ENCODE results near the gene NOTCH1.
"Not testable (repeated sequence)": the region's sequence is repeated elsewhere in the genome, so short reads cannot be mapped to it uniquely, and the experiment has no call there.

The NOTCH1 gene

DNA sequence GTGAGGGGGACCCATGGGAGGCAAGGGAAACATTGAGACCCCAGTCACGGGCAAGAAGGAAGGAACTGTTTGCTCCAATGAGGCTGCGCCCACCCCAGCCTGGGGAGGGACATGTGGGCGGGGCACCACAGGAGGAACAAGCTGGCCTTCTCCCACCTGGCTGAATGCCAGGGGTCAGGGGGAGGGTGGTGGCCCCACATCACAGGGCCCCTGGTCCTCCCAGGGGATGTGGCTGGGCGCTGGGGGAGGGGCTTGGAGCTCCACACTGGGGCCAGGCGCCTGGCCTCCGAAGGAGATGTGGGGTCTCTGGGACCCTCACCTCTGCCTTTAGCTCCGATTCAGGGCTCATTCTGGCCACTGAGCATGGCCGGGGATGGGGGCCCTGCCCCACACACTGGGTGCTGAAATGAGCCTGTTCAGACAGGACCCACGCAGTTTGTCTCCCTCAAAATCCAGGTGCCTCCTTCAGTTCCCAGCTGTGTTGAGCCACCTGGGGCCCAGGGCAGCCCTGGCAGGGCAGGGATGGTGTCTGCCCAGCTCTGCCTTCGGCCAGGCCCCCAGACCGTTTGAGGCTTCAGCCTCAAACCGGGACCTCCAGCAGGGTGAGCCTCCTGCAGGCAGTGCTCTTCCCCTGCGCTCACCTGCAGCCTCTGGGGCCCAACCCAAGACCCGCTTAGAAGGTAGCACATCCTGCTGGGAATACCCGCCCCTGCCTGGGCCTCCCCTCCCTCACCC lies 33.2 kb upstream of the NOTCH1 start:
- DNase-seq, result peak in 1 of 2 experiments; percentile 11

DNA sequence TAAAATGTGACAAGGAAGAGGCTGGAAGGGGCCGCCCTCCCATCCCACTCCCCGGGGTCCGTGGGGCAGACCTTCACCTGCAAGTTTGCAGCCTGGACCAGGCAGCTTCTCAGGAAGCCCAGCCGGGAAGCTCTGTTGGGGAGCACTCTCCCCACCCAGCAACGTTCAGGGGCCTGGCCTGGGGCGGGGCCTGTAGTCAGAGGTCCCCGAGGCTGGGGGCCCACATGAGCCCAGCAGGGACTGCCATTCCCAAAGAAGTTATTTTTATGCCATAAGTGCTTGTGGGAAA lies 32.7 kb upstream of the NOTCH1 start:
- DNase-seq, result no peak

DNA sequence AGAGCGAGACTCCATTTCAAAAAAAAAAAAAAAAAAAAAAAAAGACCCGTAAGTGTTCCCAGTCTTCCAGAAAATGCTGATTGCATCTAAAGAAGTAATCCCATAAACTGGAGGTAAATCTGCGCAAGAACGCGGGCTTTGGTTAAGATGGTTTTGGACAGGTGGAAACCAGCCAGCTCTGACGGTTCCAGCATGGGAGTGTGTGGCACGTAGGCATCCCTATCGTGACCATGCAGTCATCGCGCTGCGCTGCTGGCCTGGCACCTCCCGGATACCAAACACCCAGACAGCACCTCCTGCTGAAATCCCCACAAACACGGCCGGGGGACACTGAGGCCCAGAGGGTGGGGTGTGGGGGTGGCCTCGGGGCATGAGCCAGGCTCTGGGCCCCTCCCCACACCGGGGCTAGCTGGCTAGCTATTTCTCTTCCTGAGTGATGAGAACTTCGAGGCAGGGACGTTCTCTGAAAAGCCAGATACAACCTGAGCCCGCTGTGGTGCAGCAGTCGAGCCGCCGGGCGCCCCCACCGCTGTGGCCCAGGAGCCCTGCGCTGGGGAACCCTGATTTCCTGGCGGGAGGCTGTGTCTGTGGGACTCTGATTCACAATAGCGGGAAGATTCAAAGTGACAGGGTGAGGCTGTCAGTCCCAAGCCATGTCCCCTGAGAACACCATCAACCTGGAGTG lies 32.2 kb upstream of the NOTCH1 start:
- no peak for DNase-seq

DNA sequence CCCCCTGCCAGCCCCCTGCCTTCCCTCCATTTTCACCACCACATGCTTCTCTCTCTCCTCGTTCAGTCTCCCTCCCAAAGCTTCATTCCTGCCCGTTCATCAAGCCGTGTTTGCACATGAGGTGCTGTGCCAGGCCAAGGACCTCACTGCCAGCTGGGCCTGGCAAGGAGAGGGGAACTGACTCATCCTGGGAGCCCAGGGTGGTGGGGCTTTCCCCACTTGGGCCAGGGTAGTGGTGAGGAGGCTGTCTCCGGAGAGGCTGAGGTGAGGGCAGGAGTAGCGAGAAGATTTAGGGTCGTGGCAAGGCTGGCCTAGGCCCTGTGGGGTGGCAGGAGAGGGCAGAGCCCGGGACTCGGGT lies 30.4 kb upstream of the NOTCH1 start:
- no peak for DNase-seq

DNA sequence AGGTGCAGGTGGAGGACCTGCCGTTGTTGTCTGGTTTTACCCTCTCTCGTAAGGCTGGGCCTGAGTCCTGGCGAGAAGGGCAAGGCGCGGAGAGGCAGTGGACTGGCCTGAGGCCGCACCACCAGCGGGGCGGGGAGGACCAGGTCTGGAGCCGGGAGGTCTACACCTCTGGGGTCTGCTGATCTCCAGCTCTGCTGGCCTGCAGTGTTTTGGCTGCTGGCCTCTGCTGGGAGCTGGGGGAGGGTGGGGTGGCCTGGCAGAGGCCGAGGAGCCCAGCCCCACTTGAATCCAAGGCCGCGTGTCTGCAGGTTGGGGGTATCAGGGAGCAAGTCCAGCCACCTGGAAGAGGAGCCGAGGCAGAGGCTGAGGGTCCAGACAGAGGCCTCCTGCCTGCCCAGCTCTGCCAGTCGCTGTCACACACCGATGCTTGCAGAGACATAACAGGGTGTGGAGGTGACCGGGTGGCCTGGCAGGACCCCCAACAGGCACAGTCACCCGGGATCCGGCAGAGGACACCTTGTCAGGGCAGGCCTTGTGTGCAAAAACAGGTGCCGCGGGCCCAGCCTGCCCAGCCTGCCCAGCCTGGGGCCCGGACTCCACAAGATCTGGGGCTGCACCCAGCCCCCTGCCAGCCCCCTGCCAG lies 29.9 kb upstream of the NOTCH1 start:
- DNase-seq, result no peak

DNA sequence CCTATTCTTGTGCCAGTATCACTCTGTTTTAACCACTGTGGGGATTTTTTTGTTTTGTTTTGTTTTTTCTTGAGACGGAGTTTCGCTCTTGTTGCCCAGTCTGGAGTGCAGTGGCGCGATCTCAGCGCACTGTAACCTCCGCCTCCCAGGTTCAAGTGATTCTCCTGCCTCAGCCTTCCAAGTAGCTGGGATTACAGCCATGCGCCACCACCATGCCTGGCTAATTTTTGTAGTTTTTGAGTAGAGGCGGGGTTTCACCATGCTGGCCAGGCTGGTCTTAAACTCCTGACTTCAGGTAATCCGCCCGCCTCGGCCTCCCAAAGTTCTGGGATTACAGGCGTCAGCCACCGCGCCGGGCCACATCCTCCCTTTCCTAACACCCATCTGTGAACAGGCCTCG lies 28.8 kb upstream of the NOTCH1 start:
- DNase-seq, result not testable (repeated sequence)

DNA sequence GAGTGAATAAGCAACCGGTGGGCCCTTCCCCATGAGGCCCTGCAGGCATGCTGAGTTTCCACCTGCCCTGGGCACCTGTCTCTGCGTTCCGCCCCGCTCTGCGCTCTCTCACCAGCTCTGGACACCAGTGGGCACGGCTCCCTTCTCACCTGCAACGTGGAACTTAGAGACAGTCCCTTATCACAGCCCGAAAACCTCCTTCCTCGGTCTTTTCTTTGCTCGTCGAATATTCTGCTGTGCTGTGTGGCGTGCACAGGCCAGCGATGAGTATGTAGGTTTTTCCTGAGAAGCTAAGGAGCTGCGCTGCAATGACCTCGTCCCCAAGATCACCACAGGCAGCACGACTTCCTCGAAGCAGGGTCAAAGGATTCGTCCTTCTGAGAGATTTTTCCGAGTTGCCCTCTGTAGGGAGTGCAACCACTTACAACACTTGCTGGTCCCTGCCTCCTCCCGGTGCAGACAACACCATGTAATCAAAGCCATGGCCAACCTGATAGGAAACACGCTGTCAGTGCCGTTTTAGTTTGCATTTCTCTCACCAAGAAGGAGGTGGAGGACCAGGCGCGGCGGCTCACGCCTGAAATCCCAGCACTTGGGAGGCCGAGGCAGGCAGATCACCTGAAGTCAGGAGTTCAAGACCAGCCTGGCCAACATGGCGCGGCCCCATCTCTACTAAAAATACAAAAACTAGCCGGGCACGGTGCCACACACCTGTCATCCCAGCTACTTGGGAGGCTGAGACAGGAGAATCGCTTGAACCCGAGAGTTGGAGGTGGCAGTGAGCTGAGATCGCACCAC lies 27.2 kb upstream of the NOTCH1 start:
- DNase-seq, result no peak

DNA sequence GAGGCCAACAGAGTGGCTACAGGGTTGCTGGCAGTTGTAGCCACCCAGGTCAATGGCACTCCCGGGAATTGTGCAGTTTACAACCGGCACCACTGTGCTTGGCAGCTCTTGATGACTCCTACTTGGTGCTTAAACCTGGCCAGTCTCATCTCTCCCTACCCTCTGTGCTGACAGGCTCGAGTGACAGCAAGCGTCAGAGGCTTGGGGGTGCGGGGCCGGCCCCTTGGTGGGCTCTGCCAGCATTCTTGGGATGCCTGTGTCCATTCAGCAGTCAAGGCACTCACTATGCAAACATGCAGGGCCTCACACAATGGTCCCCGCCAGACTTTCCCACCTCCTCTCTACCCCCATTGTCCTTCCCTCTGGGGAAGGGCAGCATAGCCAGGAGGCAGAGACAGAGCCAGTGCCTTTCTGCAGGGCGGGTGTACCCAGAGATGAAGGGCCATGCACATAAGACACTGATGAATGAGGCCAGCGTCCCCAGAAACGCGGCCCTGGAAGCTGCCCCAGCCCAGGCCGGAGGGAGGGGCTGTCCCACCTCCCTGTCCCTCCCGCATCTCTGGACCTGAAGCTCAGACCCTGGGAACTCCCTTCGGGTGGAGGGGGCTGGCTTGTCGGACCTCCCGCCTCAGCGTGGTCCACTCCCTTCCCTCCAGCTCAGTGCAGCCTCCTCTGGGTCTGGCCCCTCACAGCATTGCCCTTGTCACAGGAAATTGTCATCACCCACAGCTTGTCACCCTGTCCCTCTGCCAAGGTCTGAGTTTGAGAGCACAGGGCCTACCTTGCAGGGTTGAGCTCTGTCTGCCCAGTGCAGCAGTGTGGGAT lies 26.4 kb upstream of the NOTCH1 start:
- DNase-seq, result no peak

DNA sequence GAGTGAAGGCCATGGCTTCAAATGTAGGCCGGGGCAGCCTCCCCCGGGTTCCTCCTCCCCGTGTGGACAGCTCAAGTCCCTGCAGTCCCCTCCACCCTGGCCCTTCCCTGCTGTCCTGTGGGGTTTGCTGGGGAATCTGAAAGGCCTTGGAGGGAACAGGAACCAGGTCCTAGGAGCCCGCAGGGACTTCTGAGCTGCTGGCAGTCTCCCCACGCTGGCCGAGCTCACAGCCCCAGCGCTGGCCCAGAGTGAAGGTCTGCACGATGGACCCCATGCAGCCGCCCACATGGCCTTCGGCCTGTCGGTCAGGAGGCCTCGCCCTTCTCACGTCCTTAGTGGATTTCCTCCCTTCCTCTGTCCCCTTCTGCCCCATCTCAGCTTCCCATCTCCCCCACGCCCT lies 25.7 kb upstream of the NOTCH1 start:
- DNase-seq, result no peak

DNA sequence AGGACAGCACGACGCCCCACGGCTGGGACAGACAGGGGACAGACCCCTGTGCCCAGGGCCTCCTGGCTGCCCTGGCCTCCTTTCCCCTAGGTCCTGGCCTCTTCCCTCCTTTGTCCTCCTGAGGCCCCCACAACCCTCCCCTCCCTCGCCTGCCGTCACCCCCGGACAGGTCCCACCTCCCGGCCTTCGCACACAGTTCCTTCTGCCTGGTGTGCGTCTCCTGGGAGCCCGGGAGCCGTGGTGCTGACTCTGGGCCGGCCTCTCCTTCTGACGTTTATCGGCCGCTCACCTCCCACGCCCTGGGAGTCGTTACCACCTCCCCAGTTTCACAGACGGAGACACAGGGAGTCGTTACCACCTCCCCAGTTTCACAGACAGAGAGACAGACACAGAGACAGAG lies 25.1 kb upstream of the NOTCH1 start:
- DNase-seq, result no peak

DNA sequence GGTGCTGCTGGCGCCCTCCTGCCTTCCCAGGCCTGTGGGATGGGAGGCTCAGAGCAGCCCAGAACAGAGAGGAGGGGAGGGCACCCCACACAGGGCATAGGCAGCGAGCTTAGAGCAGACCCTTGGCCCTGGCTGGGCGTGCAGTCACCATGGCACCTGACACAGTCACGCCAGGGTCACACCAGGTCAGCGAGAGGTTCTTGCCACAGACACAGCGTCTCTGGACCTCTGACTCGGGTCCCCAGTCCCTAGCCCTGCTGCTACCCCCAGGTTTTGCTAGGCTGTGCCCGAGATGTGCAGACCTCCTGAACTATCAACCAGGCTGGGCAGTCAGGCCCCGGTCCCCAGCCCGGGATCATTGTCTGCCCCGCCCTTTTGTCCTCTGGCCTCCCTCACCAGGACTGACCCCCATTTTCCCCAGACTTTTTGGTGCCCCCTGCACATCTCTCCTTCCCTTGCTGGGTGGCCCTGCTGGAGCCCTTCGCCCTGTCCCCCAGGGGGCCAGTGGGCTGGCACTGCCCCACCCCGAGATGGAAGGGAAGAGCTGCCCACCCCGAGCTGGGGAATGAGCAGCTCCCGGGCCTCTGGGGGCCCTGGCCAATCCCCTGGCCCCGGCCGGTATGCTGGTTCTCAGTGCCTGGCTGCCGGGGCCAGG lies 24.5 kb upstream of the NOTCH1 start:
- no peak for DNase-seq

DNA sequence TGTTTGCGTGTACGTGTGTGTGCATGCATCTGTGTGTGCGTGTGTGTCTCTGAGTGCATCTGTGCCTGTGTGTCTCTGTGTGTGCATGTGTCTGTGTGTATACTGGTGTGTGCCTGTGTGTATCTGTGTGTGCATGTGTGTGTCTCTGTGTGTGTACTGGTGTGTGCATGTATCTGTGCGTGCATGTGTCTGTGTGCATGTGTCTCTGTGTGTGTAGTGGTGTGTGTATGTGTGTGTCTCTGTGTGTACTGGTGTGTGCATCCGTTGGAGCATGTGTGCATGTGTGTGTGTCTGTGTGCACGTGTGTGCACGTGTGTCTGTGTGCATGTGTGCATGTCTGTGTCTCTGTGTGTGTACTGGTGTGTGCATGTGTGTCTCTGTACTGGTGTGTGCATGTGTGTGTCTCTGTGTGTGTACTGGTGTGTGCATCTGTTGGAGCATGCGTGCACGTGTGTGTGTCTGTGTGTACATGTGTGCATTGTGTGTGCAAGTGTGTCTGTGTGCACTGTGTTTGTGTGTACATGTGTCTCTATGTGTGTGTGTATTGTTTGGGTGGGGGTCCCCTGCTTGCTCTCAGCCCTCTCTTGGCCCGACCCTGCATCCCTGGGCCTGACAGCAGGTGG lies 23.8 kb upstream of the NOTCH1 start:
- DNase-seq, result no peak

DNA sequence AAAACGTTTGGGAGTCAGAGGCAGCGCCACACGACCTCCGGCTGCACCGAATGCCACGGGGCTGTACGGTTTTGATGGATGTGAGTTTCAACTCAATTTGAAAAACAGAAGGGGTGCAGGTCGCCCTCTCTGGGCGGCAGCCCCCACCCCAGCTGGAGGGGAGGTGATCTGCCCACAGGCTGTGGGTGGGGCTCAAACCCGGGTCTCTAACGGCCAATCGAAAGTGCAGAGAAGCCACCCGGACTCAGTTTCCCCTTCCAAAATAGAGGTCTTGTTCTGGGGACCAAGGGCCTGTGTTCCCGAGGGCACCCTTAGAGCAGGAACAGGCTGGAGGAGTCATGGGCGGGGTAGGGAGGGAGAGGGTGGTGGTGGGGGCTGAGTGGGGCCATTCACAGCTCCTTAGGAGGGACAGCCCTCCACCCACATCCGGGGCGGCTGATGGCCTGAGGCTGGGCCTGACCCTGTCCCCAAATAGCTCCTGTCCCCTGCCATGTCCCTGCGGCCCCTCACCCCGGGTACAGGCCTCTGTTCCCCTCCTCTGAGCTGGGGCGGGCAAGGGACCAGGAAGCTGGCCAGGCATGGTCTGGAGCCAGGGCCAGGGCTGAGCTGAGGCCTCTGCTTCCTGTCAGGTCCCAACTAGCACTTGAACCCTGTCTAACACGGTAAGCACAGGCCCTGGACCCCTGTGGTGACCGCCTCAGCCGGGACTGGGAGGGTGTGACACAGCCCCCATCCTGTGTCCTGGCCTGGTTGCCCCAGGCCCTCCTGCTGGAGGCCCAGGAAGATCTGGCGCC lies 22.6 kb upstream of the NOTCH1 start:
- DNase-seq, result no peak

DNA sequence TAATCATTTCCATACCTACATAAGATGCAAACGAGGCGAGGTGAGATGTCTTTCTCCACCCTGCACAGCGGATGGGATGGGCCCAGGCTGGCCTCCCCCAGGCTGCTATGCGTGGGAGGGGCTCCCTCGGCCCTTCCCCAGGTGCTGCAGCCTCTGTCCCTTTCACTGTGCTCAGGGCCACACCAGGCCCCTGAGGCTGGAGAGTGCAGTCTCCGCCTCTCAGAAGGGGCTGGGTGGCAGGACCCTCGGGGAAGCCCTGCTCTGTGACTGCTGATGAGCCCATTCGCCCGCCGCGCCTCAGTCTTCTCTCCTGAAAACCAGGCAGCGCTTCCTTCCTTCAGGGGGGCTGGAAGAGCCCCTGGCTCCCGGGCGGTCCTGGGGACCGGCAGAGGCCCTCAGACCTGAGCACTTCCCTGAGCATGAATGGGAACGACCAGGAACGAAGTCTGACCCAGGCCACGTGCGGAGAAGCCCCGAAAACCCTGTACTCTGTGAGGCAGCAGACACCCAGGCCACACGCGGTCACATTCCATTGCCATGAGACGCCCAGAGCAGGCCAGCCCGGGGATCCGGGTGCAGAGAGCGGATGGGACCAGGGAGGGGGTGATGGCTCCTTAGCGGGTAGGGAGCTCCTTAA lies 21.9 kb upstream of the NOTCH1 start:
- DNase-seq, result no peak

DNA sequence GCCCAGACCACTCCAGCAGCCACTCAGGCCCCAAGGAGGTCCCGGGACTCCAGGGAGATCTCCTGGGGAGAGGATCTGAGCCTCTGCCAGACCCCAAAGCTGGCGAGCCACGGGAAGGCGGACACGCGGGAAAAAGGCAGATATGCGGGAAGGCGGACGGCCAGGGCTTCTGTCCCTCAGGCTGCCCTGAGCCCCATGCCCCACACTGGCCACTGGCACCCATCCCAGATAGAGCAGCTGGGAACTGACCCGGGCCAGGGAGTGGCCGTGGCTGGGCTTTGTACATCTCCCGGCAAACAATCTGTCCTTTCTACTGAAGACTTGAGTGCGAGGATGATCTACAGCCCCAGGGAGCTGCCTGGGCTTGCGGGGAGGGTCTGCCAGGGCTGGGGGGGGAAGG lies 21.1 kb upstream of the NOTCH1 start:
- DNase-seq, result no peak

DNA sequence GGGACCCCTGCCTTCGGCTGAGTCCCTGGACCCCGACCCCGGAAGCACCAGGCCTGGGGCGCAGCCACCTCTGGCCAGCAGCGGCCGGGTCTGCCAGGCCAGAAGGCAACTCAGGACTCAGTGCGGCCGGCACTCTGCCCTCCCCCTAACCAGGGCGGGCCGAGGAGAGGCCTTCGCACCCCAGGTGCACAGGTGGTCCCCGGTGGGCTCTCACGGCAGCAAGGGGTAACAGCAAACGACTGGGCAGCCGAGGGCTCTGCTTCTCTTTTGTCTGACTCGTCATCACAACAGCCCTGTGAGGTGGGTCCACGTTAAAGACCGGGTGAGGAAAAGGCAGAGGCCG lies 20.7 kb upstream of the NOTCH1 start:
- no peak for DNase-seq

DNA sequence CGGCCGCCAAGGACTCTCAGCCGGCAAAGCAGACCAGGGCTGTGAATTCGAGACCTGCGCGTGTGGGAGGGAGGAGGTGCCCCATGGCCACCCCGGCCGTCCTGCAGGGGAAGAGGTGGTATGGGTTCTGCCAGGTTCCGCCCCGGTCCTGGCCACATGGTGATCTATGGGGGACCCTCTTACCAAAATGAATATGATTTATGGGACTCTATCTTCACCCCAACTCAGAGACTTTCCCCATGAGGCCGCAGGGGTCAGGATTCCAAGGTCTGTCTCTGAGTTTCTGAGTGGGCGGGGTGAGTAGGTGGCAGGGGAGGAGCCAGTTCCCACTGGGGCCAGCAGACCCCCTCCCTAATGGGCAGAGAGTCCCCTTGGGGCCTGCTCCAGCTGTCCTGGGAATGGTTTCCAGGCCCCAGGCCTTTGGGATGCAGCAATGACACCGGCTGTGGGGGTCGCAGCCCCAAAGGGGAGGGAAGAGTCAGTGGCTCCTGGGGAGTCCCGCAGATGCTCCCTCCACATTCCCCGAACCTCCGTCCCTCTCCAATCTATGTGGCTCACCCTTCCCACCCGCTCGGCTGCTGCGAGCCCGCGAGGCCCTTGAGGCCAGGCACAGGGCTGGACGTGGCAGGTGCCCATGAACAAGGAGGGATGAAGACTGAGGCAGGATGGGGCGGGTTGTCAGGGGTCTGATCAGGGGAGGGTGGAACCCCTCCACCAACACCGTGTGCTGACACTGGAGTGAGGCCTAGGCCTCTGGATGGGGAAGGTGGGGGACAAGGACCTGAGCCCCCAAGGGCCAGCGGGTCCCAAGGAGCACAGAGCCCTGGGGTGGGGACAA lies 20.1 kb upstream of the NOTCH1 start:
- DNase-seq, result no peak

DNA sequence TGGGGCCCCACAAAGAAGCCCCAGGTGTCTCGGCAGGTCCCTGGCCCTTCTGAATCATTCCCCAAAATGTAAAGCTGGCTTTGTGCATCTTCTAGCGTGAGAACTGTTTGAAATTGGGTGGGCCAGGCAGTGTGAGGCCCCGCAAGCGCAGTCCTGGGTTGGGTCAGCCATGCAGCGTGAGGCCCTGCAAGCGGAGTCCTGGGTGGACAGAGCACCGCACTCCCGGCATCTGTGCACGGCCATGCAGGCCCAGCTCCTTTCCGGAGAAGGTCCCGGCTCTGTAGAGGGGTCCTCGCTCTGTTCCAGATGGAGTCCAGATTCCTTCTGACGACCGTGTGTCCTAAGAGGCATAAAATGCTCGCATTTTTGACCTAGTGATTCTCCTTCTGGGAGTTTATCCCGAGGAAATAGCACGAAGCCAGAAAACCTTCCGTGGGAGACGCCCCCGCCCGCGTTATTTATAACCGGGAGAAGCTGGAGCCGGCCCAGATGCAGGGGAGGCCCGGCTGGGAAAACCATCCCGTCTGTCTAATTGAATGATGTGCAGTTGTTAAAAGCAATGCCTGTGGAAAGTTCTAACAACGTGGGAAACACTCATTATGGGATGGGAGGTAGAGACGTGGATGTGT lies 19.4 kb upstream of the NOTCH1 start:
- no peak for DNase-seq

DNA sequence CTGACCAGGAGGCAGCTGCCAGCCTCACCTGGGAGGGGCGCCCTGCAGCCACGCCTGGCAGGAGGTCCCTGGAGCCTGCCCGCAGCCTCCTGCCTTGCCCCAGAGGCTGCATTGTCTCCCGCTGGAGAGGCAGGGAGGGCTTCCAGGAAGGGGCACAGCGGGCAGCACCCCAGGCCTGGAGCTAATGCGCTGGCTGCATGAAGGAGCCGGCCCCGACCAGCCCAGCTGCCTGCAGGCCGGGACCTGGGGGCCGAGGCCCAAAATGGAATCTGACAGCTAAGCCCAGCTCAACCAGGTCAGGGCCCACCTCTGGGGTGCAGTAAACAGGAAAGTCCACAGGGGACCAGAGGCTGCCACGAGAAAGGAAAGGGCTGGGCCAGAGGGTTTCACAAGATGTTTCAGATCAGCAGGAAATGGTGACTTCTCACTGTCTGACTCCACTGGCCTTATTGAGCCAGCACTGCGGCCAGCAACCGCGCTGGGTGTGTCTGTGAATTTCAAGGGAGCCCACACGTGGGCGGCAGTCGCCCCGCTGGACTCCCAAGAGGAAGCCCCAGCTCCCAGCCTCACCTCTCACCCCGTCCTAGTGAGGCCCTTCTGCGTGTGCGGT lies 18.6 kb upstream of the NOTCH1 start:
- no peak for DNase-seq

Data from NCI-H2081 (cell line).